Ovary (tissue), 3 donors: ENCODE data around the gene ZBTB48.

Experiments
- CTCF ChIP-seq, 3 donors: fragments of 450-650 bp in 2 of 3; fragments of 200-600 bp in 1 of 3; IDR thresholded peaks; one replicate each; pipeline versions ENCODE4 v1.5.1 to v1.8.0; 2016 to 2022; ENCODE audit warnings: antibody characterized with exemption in 3 of 3, mild to moderate bottlenecking in 1 of 3
- POLR2A ChIP-seq: fragments of 450-650 bp; IDR thresholded peaks from one replicate; pipeline ENCODE4 v1.6.1; 2017; ENCODE audit warnings: antibody characterized with exemption, mild to moderate bottlenecking, moderate library complexity
- donor health status: DM: no; HTN: no; CAD: no.

DNA sequence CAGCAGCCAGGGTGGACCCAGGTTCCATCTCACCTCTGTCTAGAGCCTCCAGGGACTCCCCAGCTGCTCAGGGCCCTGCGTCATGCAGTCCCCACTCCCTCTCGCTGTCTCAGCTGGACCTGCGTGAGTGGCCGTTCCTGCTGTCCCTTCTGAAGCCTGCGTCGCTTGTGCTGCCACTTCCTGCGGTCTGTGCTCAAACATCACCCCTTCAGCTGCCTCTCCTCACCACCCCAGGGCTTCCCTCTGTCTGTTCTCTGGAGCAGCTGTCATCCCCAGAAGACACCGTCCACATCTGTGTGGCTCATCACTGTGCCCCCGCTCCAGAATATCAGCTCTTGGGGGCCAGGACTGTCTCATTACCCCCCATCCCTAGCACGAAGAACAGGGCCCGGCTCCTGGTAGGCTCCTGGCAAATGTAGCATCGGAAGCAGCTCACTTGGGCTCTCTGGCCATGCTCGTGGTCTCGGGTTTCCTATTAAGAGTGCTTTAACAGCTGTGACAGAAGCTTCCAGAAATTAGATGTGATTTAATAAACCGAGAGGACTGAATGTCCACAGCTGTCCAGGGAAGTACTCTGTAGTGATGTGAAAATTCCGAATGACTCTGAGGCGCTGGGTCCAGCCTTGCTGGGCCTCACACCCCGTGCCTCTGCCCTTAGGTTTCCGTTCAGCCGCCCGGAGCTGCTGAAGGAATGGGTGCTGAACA, 48.2 kb downstream of the ZBTB48 start:
- TF ChIP-seq POLR2A (no peak), CTCF (IDR thresholded peaks at IDR 0.05) (no peak)
